CD4-positive, alpha-beta T cell treated with Interleukin-4 for 1 hour (primary cell): ENCODE data around the gene RFT1.

Source experiments
- DNase-seq, 2 donors: peaks; one replicate each; pipeline ENCODE4 v3.0.0-alpha.2; 2020 to 2022

The RFT1 gene

GRCh38 chr3:53084310-53085001 lies 45.8 kb downstream of the RFT1 start:
- no peak for DNase-seq

GRCh38 chr3:53083949-53084309 lies 46.3 kb downstream of the RFT1 start:
- DNase-seq: no peak

GRCh38 chr3:53083521-53083920 lies 46.7 kb downstream of the RFT1 start:
- DNase-seq: no peak

- DNase-seq: no peak
These were observed 47.5 kb downstream of the RFT1 start for GRCh38 chr3:53082736-53083135.

- no peak for DNase-seq
These were observed 48.9 kb downstream of the RFT1 start for GRCh38 chr3:53081318-53081717.

- DNase-seq: no peak
These were observed 49.5 kb downstream of the RFT1 start for GRCh38 chr3:53080612-53081205.

- DNase-seq: no peak
These were observed 50.3 kb downstream of the RFT1 start for GRCh38 chr3:53079791-53080555.

- no peak for DNase-seq
These were observed 51.1 kb downstream of the RFT1 start for GRCh38 chr3:53079147-53079546.

- DNase-seq: no peak
These were observed 51.6 kb downstream of the RFT1 start for GRCh38 chr3:53078656-53079055.

GRCh38 chr3:53077476-53078220 lies 52.6 kb downstream of the RFT1 start:
- DNase-seq: no peak

GRCh38 chr3:53075743-53076140 lies 54.5 kb downstream of the RFT1 start:
- DNase-seq: no peak

GRCh38 chr3:53074761-53075742 lies 55.2 kb downstream of the RFT1 start:
- no peak for DNase-seq

- no peak for DNase-seq
These were observed 55.9 kb downstream of the RFT1 start for GRCh38 chr3:53074366-53074696.

GRCh38 chr3:53073553-53074365 lies 56.5 kb downstream of the RFT1 start:
- DNase-seq: no peak

GRCh38 chr3:53072653-53073552 lies 57.3 kb downstream of the RFT1 start:
- peak; percentile 88 to 89 for DNase-seq

GRCh38 chr3:53071882-53072431 lies 58.3 kb downstream of the RFT1 start:
- no peak for DNase-seq

- DNase-seq: no peak
These were observed 60.7 kb downstream of the RFT1 start for GRCh38 chr3:53069422-53070068.

GRCh38 chr3:53068176-53068575 lies 62.1 kb downstream of the RFT1 start:
- DNase-seq: no peak

- no peak for DNase-seq
These were observed 62.7 kb downstream of the RFT1 start for GRCh38 chr3:53067567-53067966.
